Neural progenitor cell (in vitro differentiated cells): ENCODE results near the gene CACNB4. TPM values are rescaled to one million over a fixed set of nuclear protein-coding genes. Genes with fewer than 3 reads are reported as not detected.

ENCODE experiments used
- DNase-seq: peaks from one replicate; pipeline ENCODE4 v3.0.0-alpha.2; 2016; ENCODE audit warnings: low spot score
- H2AFZ ChIP-seq: fragments of 200-600 bp; sonication (generic); replicated peaks from 2 replicates; pipeline ENCODE4 v1.6.1; 2016; ENCODE audit warnings: antibody characterized with exemption
- H3F3A ChIP-seq: fragments of 200-600 bp; sonication (generic); 2 replicates; pipeline ENCODE4 v1.6.1; 2016; ENCODE audit warnings: antibody characterized with exemption, low read depth
- H3K27ac ChIP-seq: fragments of 200-600 bp; sonication (generic); 2 replicates; pipeline ENCODE4 v1.5.1; 2016; ENCODE audit warnings: mild to moderate bottlenecking
- H3K27me3 ChIP-seq: fragments of 200-600 bp; sonication (generic); 2 replicates; pipeline ENCODE4 v1.6.1; 2016; ENCODE audit warnings: mild to moderate bottlenecking, moderate library complexity
- H3K36me3 ChIP-seq: fragments of 200-600 bp; sonication (generic); 2 replicates; pipeline ENCODE4 v1.5.1; 2016
- H3K4me1 ChIP-seq: fragments of 200-600 bp; sonication (generic); 2 replicates; pipeline ENCODE4 v1.6.1; 2016; ENCODE audit warnings: mixed run types
- H3K4me2 ChIP-seq: fragments of 200-600 bp; sonication (generic); 2 replicates; pipeline ENCODE4 v1.6.1; 2016
- H3K4me3 ChIP-seq: fragments of 200-600 bp; sonication (generic); 2 replicates; pipeline ENCODE4 v1.5.1; 2016
- H3K79me2 ChIP-seq: fragments of 200-600 bp; sonication (generic); 2 replicates; pipeline ENCODE4 v1.6.1; 2016; ENCODE audit warnings: low read depth
- H3K9ac ChIP-seq: fragments of 200-600 bp; sonication (generic); 2 replicates; pipeline ENCODE4 v1.6.1; 2016
- H3K9me3 ChIP-seq: fragments of 200-600 bp; sonication (generic); 2 replicates; pipeline ENCODE4 v1.5.1; 2016; ENCODE audit warnings: low read depth
- H4K20me1 ChIP-seq: fragments of 200-600 bp; sonication (generic); 2 replicates; pipeline ENCODE4 v1.6.1; 2016; ENCODE audit warnings: low read depth
- H3K27ac Mint-ChIP-seq: 3 replicates; pipeline ENCODE4 v1.8.0; 2021; ENCODE audit warnings: mixed read lengths
- H3K27me3 Mint-ChIP-seq: 2 replicates; pipeline ENCODE4 v1.8.0; 2022; ENCODE audit warnings: low read depth, mild to moderate bottlenecking, inconsistent platforms, moderate library complexity, mixed read lengths; ENCODE audit not compliant: insufficient read depth
- H3K36me3 Mint-ChIP-seq: 3 replicates; pipeline ENCODE4 v1.8.0; 2021; ENCODE audit warnings: mixed read lengths
- H3K4me1 Mint-ChIP-seq: 3 replicates; pipeline ENCODE4 v1.8.0; 2021; ENCODE audit warnings: mixed read lengths
- H3K4me3 Mint-ChIP-seq: 3 replicates; pipeline ENCODE4 v1.8.0; 2021; ENCODE audit warnings: mild to moderate bottlenecking, moderate library complexity, mixed read lengths
- H3K9me3 Mint-ChIP-seq: 3 replicates; pipeline ENCODE4 v1.8.0; 2020; ENCODE audit warnings: mixed read lengths
- CTCF ChIP-seq: fragments of 200-600 bp; sonication (generic); IDR thresholded peaks from 2 replicates; pipeline ENCODE4 v1.5.1; 2017; ENCODE audit warnings: antibody characterized with exemption, mild to moderate bottlenecking
- EZH2 ChIP-seq: fragments of 200-600 bp; sonication (generic); IDR thresholded peaks from 2 replicates; pipeline ENCODE4 v1.6.1; 2017; ENCODE audit warnings: antibody characterized with exemption, mild to moderate bottlenecking, moderate library complexity
- EZH2phosphoT487 ChIP-seq: fragments of 200-600 bp; sonication (generic); IDR thresholded peaks from 2 replicates; pipeline ENCODE4 v1.6.1; 2017; ENCODE audit warnings: antibody characterized with exemption
- total RNA-seq: library from RNA; depleted of rRNA; stranded (reverse); fragments of >200 nt; gene quantifications from 2 replicates; pipeline ENCODE4 v1.2.3, GENCODE V29; 2015; ENCODE audit warnings: low replicate concordance

The CACNB4 gene
- total RNA-seq, 1 donor from 2014 or later = 14.2 TPM

GRCh38 chr2:152056418-152056817 lies 42.4 kb downstream of the CACNB4 start:
- Mint-ChIP-seq H3K27me3 (peaks cover 5% of the 10 kb centered on the region), H3K9me3 (peaks cover 30% of the 10 kb centered on the region), H3K36me3 (peaks cover 4% of the 10 kb centered on the region), H3K27ac (no peak overlapping the region), H3K4me3 (no peak overlapping the region), H3K4me1 (peaks cover 6% of the 10 kb centered on the region)
- Histone ChIP-seq H3K79me2 (no peaks in the 10 kb centered on the region), H3K4me1 (no peaks in the 10 kb centered on the region), H3K36me3 (no peaks in the 10 kb centered on the region), H3K9me3 (no peaks in the 10 kb centered on the region), H2AFZ (no peak overlapping the region), H3K9ac (no peak overlapping the region), H3K4me3 (no peak overlapping the region), H3K27me3 (no peaks in the 10 kb centered on the region), H3K4me2 (no peak overlapping the region), H4K20me1 (no peaks in the 10 kb centered on the region), H3K27ac (no peak overlapping the region), H3F3A (peaks cover 7% of the 10 kb centered on the region)
- DNase-seq = no peak
- TF ChIP-seq EZH2 (no peak), CTCF (no peak), EZH2phosphoT487 (no peak)

GRCh38 chr2:152055366-152056108 lies 43.3 kb downstream of the CACNB4 start:
- no peaks in the 10 kb centered on the region for H4K20me1 ChIP-seq
- H3K4me3 ChIP-seq = no peak overlapping the region
- Mint-ChIP-seq H3K4me1 (peaks cover 6% of the 10 kb centered on the region), H3K27ac (no peak overlapping the region), H3K9me3 (peaks cover 30% of the 10 kb centered on the region), H3K4me3 (no peak overlapping the region), H3K36me3 (peaks cover 4% of the 10 kb centered on the region), H3K27me3 (peaks cover 5% of the 10 kb centered on the region)
- no peak overlapping the region for H3K27ac ChIP-seq
- H3K36me3 ChIP-seq = no peaks in the 10 kb centered on the region
- TF ChIP-seq EZH2phosphoT487 (no peak), EZH2 (no peak), CTCF (no peak)
- H3K9me3 ChIP-seq = no peaks in the 10 kb centered on the region
- no peak overlapping the region for H3K4me2 ChIP-seq
- H3K4me1 ChIP-seq = peaks cover 4% of the 10 kb centered on the region
- no peak overlapping the region for H3K9ac ChIP-seq
- H3K27me3 ChIP-seq = no peaks in the 10 kb centered on the region
- DNase-seq = no peak
- H3F3A ChIP-seq = peaks cover 8% of the 10 kb centered on the region
- no peak overlapping the region for H2AFZ ChIP-seq
- H3K79me2 ChIP-seq = no peaks in the 10 kb centered on the region

- Histone ChIP-seq H3K36me3 (no peaks in the 10 kb centered on the region), H3K9ac (no peak overlapping the region), H3K4me3 (no peak overlapping the region), H3K79me2 (no peaks in the 10 kb centered on the region), H3K27ac (no peak overlapping the region), H4K20me1 (no peaks in the 10 kb centered on the region), H3K9me3 (no peaks in the 10 kb centered on the region), H2AFZ (no peak overlapping the region), H3K4me2 (no peak overlapping the region), H3F3A (peaks cover 13% of the 10 kb centered on the region), H3K27me3 (no peaks in the 10 kb centered on the region), H3K4me1 (peaks cover 10% of the 10 kb centered on the region)
- Mint-ChIP-seq H3K4me3 (no peak overlapping the region), H3K36me3 (peaks cover 4% of the 10 kb centered on the region), H3K4me1 (peaks cover 6% of the 10 kb centered on the region), H3K27me3 (peaks cover 5% of the 10 kb centered on the region), H3K27ac (no peak overlapping the region), H3K9me3 (peaks cover 29% of the 10 kb centered on the region)
- DNase-seq = no peak
- no peak for TF ChIP-seq CTCF
- TF ChIP-seq EZH2phosphoT487 = no peak
- no peak for TF ChIP-seq EZH2
These were observed 44.3 kb downstream of the CACNB4 start for GRCh38 chr2:152054593-152054992.
